GM21619 (cell line): ENCODE measurements around the gene SPIB.
"Not testable (repeated sequence)": the region's sequence is repeated elsewhere in the genome, so short reads cannot be mapped to it uniquely, and the experiment has no call there.

ENCODE experiments used
- ATAC-seq: cut with Tn5 transposase; IDR thresholded peaks from one replicate; pipeline ENCODE4 v1.9.1; 2021; ENCODE audit not compliant: unreplicated experiment

Gene SPIB

GRCh38 chr19:50418176-50419021 lies at the start of gene SPIB:
SPIB (plus strand) TSS chr19:50418938; CDS start chr19:50418963, 25 bp downstream.
- ATAC-seq, result no peak

- ATAC-seq, result no peak
Measured at GRCh38 chr19:50371914-50372475, 46.7 kb upstream of the SPIB start.

DNA sequence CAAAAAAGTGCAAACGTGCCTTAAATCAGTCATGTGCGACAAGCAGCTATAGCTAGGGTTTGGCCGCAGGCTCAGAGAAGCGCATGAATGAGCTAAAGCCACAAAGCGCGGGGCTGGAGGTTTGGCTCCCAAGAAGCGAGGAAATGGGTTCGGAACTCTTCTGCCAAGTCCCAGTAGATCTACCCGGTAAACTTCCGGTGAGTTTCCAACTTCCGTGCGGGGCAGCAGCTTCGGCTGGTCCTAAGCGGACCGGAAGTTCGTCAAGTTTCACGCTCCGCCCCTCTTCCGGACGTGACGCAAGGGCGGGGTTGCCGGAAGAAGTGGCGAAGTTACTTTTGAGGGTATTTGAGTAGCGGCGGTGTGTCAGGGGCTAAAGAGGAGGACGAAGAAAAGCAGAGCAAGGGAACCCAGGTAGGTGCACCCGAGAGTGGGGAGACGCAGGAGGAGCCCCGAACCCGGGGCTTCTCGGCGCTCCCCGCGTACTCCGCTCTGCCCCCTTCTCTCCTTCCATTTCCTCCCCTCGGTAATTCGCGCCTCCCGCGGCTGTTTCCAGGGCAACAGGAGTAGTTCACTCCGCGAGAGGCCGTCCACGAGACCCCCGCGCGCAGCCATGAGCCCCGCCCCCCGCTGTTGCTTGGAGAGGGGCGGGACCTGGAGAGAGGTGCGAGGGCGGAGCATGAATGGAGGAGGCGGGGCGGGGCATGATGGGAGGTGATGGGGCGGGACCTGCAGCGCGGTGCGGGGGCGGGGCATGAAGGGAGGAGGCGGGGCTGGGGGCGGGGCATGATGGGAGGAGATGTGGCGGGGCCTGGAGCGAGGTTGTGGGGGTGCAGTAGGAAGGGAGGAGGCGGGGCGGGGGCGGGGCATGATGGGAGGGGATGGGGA lies 42.3 kb upstream of the SPIB start, which contains the start of gene NR1H2:
TSS of gene NR1H2 (plus strand) at position 292 of the 885 bp plus-strand sequence. CDS start 1,149 bp downstream, outside the sequence.
- ATAC-seq, result peak; percentile 86

DNA sequence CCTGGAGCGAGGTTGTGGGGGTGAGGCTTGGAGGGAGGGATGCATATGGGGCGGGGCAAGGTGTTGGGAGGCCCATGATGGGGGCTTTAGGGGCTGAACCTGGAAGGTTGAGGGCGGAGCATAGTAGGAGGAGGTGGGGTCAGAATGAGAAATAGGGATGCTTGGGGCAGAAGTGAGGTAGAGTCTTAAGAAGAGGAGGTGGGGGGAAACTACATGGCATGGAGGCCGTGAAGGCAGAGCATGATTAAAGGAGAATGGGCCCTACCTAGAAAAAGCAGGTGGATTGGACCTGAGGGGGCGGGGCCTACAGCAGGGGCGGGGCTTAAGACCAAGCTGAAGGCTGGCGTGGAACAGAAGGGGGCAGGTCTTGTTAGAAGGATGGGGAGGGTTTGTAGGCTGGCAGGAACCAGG lies 41.7 kb upstream of the SPIB start:
- no peak for ATAC-seq

DNA sequence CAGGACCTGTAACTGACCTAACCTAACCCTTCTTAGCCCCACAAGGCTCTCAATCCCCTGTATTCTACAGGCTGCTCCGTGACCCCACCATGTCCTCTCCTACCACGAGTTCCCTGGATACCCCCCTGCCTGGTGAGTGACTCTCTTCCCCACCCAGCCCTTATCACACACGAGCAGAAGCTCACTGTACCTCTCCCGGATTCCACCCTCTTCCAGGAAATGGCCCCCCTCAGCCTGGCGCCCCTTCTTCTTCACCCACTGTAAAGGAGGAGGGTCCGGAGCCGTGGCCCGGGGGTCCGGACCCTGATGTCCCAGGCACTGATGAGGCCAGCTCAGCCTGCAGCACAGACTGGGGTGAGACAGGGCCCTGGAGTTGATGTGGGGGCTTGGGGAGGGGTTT lies 41.2 kb upstream of the SPIB start:
- no peak for ATAC-seq

- no peak for ATAC-seq
Measured at GRCh38 chr19:50378169-50378862, 40.4 kb upstream of the SPIB start.

DNA sequence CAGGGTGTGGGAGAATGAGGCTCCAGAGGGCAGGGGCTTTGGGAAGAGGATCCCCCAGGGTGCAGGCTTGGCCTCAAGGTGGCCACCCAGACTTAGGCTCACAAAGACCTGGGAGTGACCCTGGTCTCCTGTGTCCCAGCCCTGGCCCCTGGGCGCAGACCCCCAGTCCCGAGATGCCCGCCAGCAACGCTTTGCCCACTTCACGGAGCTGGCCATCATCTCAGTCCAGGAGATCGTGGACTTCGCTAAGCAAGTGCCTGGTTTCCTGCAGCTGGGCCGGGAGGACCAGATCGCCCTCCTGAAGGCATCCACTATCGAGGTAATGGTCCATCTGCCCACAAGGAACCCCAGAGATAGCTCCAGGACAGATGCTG lies 39.9 kb upstream of the SPIB start:
- no peak for ATAC-seq

GRCh38 chr19:50379602-50380001 lies 39.1 kb upstream of the SPIB start:
- no peak for ATAC-seq

DNA sequence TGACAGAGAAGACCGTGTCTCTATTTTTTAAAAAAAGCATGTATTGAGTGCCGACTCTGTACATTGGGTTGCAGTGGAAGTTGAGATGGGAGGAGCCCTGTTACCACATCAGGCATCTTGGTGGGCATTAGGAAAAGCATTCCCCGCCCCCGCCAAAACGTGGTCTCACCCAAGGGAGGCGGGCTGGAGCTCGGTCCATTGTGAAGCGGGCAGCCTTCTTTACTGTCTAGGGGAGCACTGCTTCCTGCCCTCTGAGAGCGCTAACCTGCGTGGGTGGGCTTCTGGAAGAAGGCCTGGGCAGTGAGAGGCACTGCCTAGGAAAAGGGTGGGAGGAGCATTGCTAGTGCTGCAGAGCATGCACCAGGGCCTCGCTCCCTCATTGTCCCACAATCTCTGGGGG lies 38.6 kb upstream of the SPIB start:
- ATAC-seq, result no peak

- ATAC-seq, result no peak
Measured at GRCh38 chr19:50380751-50381151, 38.0 kb upstream of the SPIB start.

GRCh38 chr19:50381881-50382729 lies 36.6 kb upstream of the SPIB start:
- no peak for ATAC-seq

DNA sequence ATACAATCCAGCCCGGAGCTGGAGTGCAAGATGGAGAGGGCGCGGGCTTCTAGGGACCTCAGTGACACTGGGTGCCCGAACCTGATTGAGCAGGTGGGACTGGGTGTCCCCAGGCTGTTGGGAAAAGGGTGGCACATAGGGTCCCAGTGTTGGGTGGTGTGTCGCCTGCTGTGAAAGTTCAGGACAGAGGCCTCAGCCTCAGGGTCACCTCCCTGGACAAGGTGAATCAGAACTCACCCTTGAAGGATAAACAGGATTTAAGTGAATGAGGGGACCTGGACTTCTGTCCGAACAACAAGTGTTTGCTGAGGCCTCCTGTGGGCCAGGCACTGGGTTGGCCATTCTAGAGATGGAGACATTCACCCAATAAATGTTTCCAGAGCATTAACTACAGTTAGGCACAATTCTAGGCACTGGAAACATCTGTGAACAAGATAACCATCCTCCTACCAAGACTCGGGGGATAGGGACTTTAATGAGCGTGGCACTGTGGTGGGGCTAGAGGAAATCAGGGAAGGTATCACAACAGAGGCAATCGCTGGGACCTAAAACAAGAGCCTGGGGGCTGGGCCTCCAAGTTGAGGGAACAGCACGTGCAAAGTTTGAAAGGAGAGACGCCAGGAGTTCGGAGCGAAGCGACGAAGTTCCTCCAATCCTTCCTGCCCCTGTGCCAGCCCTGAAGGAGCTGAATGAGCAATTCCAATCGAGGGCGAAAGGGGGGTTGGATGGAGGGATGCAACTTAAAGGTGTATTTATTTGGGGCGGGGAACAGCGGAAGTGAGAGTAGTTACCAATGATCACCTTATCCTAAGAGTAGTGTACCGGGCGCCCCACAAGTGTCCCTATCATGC lies 35.5 kb upstream of the SPIB start:
- no peak for ATAC-seq

DNA sequence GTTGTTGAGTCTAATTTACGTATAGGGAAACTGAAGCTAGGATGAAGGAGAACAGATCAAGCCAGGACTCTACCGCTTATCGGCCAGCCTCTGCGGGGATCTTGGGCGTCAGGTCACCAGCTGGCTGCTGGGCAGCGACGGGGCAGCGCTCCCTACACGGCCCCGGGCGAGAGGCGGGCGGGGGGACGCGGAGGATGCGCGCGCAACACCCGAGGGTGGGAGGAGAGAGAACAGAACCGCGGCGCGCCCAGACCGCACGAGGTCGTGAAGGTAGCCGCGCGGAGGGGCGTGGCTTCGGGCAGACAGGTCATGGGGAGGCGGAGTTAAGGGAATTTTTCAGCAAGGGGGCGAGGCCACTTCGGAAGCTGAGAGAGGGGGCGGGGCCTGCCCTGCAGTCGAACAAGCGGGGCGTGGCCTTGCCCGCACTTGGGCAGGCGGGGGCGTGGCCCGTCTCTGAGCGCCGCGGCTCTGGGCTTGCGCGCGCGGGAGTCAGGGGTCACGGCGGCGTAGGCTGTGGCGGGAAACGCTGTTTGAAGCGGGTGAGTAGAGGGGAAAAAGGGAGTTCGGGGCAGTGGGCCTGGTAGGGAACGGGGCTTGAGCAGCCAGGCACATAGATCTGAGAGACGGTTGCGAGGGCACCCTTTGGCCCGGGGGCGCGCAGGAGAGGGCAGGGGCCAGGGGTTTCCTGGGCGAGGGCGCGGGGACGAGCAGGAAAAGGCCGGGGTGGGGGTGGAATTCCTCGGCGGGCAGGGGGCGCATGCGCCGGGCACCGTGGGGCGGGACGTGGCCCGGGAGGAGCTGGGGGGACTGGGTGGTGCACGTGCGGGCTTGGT lies 34.7 kb upstream of the SPIB start, which contains the start of gene POLD1:
TSS of gene POLD1 (plus strand) at position 496 of the 833 bp plus-strand sequence. CDS start 14,505 bp downstream, outside the sequence.
- peak; percentile 72 for ATAC-seq

- no peak for ATAC-seq
Measured at GRCh38 chr19:50384685-50385535, 33.8 kb upstream of the SPIB start.

DNA sequence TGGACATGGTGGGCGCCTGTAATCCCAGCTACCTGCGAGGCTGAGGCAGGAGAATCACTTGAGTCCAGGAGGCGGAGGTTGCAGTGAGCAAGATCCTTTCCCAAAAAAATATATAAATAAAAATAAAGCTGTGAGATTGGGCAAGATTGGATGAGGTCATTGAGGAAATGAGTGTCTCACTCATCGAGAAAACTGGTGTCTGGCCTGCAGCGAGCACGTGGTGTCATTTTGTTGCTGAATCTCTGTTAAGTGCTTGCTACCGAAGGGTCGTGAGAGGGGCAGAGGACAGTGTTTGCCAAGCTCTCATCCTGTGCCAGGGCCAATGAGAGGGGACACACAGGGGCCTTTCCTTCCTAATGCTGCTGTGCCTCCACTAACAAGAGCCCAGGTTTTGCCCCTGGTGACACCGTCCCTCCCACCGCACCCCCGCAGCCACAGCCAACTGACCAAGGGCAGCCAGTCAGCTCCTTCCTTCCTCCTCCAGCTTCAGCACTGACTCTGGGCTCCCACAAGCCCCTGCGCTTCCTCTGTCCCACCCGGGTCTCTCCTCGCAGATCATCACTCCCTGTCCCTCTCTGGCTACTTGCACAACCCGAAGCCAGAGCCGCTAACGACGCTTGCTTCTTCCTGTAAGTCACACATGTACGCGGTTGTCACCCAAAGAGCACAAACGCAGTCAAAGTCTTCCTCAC lies 31.4 kb upstream of the SPIB start:
- no peak for ATAC-seq

DNA sequence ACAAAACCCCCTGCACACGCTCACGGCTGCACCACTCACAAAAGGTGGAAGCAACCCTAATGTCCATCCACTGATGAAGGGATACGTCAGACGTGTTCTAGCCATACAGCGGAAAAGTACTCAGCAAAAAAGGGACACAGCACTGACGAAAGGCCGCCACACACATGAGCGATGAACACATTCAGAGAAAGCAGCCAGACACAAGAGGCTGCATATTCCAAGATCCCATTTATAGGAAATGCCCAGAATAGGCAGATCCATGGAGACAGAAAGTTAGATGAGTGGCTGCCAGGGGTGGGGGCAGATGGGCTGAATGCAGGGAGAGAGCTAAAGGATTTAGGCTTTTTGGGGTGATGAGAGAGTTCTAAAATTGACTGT lies 30.9 kb upstream of the SPIB start:
- no peak for ATAC-seq

- ATAC-seq, result not testable (repeated sequence)
Measured at GRCh38 chr19:50390295-50390694, 28.4 kb upstream of the SPIB start.
